Activated CD4-positive, alpha-beta T cell treated with anti-CD3 and anti-CD28 coated beads for 48 hours (primary cell): Measurements from ENCODE around the gene GPC6.
"Not testable (repeated sequence)": the region's sequence is repeated elsewhere in the genome, so short reads cannot be mapped to it uniquely, and the experiment has no call there.

Source experiments
- DNase-seq: peaks from one replicate; pipeline ENCODE4 v3.0.0-alpha.2; 2020

Gene GPC6

DNA sequence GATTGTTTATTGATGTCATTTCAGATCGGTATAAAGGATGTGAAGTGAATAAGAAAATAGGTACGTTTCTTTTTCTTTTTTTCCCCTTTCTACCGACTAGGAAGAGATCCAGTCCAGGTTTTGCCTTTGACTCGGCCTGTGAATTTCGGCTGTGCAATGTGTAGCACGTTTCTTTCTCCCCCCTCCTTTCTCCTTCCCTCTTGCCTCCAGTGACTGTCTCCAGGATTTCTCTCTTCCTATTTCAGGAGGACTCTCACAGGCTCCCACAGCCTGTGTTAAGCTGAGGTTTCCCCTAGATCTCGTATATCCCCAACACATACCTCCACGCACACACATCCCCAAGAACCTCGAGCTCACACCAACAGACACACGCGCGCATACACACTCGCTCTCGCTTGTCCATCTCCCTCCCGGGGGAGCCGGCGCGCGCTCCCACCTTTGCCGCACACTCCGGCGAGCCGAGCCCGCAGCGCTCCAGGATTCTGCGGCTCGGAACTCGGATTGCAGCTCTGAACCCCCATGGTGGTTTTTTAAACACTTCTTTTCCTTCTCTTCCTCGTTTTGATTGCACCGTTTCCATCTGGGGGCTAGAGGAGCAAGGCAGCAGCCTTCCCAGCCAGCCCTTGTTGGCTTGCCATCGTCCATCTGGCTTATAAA lies at the start of gene GPC6:
Gene GPC6 (plus strand): TSS at position 185 of the 657 bp plus-strand sequence.
- no peak for DNase-seq

DNA sequence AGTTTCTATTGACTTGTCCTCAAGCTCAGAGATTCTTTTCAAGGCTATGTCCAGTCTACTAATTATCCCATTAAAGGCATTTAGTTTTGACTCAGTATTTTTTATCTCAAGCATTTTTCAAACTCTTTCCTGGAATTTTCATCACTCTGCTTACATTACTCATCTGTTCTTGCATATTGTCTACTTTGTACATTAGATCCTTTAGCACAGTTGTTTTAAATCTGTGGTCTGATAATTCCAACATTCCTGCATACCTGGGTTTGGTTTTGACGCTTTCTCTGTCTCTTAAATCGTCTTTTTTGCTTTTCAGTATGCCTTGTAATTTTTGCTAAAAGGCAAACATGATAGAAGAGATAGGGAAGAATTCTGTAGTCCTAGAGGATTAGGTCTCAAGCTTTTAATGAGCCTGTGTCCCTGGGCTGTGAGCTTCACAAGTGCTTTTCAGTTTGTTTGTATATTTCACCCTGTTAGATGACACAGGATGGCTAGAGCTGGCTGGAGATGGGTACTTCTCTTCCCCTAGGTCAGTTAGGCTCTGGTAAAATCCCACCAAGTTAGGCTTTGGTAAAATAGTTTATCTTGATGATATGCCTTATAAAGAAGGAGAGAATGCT lies 46.1 kb upstream of the GPC6 start:
- no peak for DNase-seq

DNA sequence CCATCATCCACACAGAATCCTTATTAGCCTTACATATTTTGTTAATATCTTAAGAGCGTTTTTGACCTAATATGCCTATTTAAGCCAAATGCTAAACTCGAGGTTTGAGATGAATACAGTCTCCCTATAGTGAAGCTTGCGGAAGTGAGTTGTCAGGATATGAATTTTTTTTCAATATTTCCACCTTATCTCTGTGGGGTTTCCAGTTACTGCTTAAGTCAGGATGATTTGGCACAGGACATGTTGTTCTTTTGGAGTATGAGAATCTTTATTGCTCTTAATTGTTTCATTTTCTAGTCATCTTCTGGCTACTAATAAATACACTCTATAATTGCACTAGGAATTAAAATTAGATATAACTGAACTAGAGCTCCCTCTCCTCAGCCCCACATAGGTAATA lies 44.2 kb upstream of the GPC6 start:
- DNase-seq, result no peak

DNA sequence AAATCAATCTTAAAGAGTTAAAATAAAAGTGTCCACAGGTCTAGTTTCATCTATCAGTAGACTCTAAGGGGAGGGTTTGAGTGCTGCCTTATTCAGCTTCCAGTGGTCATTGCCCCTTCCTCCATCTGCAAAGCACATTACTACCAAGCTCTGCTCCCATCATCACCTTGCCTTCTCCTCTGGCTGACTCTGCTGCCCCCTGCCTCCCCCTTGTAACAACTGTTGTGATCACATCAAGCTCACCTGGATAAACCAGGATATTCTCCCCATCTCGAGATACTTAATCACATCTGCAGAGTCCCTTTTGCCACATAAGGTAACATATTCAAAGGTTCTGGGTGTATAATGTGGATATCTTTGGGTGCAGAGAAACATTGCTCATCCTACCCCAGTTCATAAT lies 43.3 kb upstream of the GPC6 start:
- DNase-seq, result no peak

DNA sequence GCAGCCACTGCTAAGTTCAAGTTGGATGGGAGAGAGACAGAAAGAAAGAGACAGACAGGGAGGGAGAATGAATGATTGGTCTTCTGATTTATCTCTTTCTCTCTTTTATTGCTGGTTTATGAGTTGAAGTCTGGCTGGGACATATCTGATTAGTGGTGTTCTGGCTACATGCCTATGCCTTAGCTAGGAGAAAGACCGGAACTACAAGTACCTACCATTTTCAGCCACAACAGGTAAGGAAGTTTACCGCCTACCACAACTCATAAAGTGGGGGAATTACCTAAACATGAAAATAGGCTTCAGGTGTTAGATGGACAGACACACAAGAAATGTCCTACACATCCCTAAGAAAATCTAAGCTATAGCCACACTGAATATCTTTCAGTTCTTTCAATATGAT lies 36.6 kb upstream of the GPC6 start:
- no peak for DNase-seq

DNA sequence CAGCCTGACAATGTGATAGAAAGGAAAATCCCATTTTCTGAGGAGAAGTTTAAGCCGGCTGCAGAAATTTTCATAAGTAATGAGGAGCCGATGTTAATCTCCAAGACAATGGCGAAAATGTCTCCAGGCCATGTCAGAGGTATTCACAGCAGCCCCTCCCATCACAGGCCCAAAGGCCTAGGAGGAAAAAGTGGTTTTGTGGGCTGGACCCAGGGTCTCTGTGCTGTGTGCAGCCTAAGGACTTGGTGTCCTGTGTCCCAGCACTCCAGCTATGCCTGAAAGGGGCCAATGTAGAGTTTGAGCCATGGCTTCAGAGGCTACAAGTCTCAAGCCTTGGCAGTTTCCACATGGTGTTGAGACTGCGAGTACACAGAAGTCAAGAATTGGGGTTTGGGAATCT lies 32.9 kb upstream of the GPC6 start:
- no peak for DNase-seq

DNA sequence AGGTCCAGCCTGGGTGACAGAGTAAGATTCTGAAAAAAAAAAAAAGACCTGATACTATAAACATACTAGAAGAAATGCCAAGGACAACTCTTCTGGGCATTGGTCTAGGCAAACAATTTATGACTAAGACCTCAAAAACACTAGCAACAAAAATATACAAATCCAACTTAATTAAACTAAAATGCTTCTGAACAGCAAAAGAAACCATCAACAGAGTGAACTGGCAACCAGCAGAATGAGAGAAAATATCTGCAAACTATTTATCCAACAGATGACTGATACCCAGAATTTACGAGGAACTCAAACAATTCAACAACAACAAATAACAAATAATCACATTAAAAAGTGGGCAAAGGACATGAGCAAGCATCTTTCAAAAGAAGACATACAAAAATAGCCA lies 26.8 kb upstream of the GPC6 start:
- DNase-seq, result no peak

DNA sequence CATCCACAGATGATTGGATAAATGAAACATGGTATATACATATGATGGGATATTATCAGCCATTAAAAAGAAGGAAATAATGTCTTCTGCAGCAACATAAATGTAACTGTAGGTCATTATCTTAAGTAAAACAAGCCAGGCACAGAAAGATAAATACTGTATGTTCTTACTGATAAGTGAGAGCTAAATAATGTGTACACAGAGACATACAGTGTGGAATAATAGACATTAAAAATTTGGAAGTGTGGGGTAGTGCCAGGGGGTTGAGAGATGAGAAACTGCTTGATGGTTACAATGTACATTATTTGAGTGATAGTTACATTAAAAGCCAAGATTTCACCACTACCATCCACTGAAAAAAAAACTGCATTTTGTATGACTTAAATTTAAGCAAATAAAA lies 26.0 kb upstream of the GPC6 start:
- no peak for DNase-seq

DNA sequence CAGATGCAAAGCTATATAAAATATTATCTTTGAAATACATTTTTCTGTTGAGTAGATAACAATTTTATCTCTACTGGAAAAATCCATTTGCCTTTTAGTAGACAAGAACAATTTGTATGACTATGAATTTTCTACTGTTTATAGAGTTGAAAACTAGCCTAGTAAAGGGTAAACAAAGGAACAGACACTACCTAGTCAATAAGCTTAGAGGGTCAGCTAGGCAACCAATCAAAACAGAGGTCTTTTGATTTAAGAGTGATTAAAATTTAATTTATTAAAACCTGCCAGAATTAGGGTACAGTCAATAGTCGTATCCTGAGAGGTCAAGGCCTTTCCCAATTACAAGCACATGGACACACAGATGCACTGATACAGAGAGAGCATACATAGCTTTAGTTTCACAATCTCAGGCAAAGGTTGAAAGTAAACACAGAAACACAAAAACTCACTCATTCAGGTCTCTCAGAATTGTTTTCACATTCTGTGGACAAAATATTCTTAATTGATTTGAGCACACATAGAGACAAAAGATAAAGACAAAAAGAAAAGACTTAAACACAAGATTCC lies 24.5 kb upstream of the GPC6 start:
- no peak for DNase-seq

DNA sequence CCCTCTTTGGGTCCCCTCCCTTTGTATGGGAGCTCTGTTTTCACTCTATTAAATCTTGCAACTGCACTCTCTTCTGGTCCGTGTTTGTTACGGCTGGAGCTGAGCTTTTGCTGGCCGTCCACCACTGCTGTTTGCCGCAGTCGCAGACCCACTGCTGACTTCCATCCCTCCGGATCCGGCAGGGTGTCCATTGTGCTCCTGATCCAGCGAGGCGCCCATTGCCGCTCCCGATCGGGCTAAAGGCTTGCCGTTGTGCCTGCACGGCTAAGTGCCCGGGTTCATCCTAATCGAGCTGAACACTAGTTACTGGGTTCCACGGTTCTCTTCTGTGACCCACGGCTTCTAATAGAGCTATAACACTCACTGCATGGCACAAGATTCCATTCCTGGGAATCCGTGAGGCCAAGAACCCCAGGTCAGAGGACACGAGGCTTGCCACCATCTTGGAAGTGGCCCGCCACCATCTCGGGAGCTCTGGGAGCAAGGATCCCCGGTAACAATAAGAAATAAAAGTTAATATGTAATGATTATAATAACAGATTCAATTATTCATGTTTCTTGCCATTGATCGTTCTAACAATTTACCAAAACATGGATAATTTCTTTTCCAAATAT lies 19.7 kb upstream of the GPC6 start:
- not testable (repeated sequence) for DNase-seq

DNA sequence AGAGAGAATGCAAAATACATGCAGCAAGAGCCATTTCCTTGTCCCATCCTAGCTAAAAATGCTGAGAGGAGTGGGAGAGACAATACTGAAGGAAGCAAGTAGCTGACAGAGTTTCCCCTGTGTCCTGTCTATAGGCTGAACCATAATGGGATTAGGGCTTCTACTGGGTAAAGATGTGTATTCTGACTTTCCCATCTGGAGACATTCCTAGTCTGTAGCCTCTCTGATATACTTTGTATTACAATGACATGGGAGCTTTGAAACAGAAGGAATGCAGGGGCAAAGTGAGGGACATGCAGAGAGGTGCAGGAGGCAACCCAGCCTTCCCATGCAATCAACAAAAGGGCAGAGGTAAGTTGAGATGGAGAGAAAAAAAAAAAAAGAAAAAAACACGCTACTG lies 10.5 kb upstream of the GPC6 start:
- DNase-seq, result no peak

DNA sequence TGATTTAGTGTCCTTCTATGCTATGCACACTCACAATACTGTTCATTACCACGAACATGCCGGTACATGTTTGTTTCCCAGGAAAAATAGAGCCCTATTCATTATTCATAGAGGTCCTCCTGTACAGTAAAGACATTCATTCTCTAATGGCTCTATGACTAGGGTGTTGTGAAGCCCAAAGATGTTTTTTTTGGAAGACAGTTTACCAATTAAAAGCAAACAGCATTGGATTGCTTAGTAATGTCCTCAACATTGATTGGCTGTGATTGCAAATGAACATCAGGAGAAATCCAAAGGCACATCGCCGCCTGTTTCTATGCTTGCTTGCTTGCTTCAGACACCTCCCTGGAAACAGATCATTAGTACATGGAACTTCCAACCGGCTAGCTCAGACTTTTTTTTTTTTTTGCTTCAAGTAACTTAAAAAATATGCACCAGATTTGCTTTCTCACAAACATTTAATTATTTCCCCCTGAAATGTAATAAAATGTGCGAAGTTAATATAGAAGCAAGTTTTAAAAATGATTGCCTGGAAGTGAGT lies 8.8 kb upstream of the GPC6 start:
- DNase-seq, result no peak

DNA sequence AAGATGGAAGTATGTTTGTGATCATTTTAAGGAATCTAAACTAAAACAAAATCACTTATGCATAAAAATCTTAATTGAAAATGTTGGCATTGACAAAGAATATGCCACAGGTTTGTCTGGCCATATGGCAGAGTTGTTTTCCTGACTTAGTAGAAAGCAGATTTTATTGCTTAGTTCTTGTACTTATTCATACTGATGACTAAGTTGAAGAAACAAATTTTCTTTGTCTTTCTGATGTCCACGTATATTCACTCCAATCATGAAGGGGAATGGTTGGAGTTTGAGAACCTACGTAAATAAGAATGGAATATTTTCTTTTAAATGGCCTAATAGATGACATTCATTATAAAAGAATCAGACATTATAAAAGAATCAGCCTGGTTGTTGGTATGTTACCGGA lies 8.0 kb upstream of the GPC6 start:
- DNase-seq, result no peak

DNA sequence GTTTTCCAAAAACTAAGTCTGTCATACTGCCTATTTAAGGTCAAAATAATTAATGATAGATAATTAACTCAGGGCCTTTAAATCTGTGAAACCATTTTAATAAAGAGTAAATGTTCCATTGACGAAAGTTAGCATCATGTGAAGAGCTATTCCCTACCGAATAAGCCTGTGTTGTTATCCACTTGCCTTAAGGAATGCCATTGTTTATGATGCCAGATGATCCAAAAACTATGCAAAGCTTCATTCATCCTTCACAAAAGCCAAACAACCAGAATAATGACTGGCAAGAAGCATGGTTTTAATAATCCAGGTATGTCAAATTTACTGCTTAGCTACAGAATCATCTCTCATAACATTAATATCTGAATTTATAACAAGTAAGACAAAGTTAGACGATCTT lies 6.5 kb upstream of the GPC6 start:
- no peak for DNase-seq

DNA sequence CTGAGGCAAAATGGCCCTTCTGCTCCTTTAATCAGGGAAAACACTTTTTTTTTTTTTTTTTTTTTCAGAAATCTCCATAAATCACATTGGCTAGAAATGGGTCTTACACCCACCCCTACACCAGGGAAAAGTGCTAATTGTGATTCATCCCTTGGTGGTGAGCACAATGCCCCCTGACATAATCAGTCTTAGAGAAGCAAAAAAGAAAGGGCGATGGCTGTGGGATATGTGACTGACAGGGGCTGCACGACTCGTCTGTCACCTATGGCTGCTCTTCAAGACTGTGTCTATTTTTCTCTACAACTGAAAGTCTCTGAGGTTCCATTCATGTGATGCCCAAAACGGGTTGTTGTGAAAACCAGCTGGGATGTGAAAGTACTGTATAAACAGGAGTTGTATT lies 3.6 kb upstream of the GPC6 start:
- DNase-seq, result no peak

DNA sequence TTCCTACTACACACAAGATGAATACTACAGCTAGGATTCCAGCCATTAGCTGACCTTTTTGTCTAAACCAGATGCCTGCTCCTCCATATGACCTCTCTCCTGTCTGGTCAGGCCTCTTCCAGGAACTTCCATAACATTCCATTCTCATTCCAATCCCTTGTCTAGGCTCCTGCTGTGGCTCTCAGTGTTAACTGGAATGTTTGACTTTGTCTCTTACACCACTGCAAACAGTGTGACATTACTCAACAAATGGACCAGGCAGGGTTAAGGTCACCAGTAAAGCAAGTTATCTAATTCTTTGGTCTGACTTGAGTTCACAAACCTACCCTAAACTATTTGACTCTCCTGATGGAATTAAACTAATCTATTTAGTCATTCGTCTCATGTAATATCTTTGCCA lies 2.1 kb upstream of the GPC6 start:
- no peak for DNase-seq

DNA sequence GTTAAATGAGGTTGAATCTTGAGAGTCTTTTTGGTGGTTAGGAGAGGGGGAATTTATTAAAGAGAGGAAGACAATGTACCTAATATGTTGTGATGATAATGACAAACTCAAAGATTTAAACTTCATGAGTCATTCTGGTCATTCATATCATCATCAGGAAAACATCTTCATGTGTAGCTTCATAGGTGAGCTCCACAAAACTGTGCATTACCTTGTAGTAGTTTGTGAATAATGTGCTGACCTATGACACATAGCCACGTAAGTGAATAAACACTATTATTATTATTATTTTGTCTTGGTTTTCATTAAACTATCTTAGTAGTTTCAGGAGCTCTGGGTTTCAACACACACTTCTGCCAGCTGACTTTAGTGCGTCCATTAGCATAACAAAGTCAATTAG lies 997 bp upstream of the GPC6 start:
- no peak for DNase-seq

DNA sequence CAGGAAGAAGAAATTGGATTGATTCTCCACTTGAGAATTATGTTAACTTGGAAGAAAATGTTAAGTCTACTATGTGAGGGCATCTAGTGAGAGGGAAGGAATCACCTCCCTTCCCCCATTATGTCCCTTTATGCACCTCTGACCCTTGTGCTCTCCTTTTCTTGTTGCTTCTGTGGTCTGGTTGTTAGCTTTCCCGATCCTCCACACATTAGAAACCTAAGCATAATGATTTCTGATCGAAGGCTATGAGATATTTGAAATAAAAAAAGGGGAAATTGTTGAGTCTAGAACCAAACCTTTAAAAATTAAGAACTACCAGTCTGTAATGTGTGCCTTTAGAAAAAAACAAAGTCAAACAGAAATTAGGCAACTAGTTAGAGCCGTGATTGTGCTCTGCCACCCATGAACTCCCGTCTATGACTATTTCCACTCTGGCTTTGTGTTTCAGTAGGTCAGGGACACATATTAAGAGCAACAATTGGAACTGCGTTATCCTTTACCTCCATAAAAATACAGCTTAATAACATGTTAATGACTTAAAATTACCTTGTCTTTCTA lies 463 bp upstream of the GPC6 start:
- DNase-seq, result no peak

DNA sequence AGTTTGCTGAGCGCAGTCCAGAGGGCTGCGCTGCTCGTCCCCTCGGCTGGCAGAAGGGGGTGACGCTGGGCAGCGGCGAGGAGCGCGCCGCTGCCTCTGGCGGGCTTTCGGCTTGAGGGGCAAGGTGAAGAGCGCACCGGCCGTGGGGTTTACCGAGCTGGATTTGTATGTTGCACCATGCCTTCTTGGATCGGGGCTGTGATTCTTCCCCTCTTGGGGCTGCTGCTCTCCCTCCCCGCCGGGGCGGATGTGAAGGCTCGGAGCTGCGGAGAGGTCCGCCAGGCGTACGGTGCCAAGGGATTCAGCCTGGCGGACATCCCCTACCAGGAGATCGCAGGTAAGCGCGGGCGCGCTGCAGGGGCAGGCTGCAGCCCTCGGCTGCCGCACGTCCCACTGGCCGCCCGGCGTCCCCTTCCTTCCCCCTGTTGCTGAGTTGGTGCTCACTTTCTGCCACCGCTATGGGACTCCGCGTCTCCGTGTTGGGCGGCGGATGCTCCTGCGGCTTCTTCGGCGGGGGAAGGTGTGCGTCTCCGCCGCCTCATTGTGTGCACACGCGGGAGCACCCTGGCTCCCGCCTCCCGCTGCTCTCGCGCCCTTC lies 772 bp downstream of the GPC6 start:
- no peak for DNase-seq

DNA sequence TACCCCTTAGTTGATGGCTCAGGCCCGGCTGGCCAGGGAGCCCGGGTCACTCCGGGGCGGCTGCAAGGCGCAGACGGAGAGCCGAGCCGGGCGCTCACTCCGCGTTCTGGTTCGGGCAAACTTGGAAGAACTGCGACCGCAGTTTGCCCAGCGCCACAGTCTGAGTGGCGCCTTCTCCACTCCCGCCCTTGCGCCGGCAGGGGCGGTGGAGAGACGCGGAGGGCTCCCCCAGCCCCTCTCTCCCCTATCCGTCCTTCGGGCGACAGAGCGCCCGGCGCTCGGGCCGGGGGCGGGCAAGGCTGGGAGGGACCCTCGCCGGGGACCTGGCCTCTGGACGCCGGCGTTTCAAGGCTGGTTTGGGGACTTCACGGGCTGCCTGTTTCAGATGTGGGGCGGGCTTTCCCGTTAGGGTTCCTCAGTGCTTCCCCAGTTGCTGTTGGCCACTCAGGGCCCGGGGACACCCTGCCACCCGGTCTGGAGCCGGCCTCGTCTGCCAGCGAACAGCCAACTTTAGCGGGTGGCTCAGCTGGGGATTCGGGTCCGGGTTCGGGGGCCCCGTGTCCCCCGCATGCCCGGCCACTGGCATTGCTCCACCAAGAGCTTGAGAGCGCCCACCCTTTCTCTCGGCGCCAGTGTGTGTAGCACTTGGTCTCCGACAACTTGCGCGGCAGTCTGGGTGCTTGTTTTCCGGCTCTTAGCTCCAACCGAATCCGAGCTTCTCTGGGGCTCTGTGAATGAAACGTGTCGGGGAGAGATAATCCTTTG lies 1.5 kb downstream of the GPC6 start:
- DNase-seq, result no peak

DNA sequence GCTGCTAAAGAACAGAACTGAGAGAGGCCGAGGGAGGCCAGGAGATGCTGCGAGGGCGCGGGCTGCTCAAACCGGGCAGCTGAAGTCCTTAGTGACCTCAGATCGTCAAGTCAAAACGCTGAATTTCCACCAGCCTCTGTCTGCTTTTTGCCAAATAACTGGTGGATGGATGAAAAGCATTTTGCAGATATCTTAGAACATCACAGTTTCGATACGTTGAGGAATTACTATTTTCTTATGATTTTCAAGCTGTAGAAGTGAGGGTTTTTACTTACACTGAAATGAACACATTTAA lies 2.0 kb downstream of the GPC6 start:
- no peak for DNase-seq

DNA sequence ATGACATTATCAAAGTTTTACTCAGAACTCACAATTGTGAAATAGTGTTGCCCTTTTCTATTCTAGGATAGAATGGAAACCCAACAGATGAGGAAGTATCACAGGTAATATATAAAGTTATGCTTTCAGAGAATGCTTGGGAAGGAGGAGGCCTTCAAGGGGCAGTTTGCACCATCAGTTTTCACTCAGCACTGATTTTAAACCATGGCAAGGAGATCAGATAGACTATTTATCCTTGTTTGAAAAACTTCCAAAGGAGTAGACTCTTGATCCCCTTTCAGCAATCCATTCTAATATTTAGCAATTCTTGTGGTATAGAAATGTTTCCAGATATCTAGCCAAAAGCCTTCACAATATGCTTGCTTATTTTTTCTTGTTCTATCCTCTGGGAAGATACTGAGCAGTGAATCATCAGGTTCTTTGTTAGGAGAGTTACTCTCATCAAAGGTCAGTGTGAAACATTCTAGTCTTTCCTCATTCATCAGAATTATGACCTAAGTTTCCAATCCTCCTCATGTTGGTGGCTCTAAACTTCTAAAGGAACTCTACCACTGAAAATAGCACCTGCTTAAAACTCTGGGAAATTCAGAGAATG lies 3.8 kb downstream of the GPC6 start:
- no peak for DNase-seq
